BJ (cell line): Measurements from ENCODE around the gene ANO10. TPM values are rescaled to one million over a fixed set of nuclear protein-coding genes. Genes with fewer than 3 reads are reported as not detected.
"Not testable (repeated sequence)": the region's sequence is repeated elsewhere in the genome, so short reads cannot be mapped to it uniquely, and the experiment has no call there.

ENCODE experiments used
- CTCF ChIA-PET: fragments of 350-600 bp; formaldehyde crosslinking; extraction: SDS; loops from one replicate; lab custom pipeline; 2021; ENCODE audit warnings: antibody characterized with exemption, inconsistent platforms; lab: Yijun Ruan, JAX
- POLR2A ChIA-PET: fragments of 300-600 bp; sonication (Branson Sonifier 250); formaldehyde crosslinking; extraction: SDS; loops from one replicate; lab custom pipeline; 2021; ENCODE audit warnings: antibody characterized with exemption; lab: Charles Lee
- DNase-seq: peaks from one replicate; pipeline ENCODE4 v3.0.0-alpha.2; 2011; ENCODE audit warnings: low read depth
- H3K27me3 ChIP-seq: 2 replicates; pipeline ENCODE4 v1.6.0; 2011; ENCODE audit warnings: low read length; ENCODE audit not compliant: control insufficient read depth, insufficient read depth
- H3K36me3 ChIP-seq: 2 replicates; pipeline ENCODE4 v1.5.1; 2011; ENCODE audit warnings: low read length; ENCODE audit not compliant: control insufficient read depth, insufficient read depth
- H3K4me3 ChIP-seq: 2 replicates; pipeline ENCODE4 v1.5.1; 2011; ENCODE audit warnings: low read depth, mild to moderate bottlenecking, control low read depth, low read length
- polyA plus RNA-seq: library from polyadenylated mRNA; depleted of rRNA; stranded (reverse); fragments of >200 nt; gene quantifications from 2 replicates; pipeline ENCODE4 v1.2.3, GENCODE V29; 2011
- TF ChIP-seq, protein P1 (sequence below): IDR thresholded peaks from 2 replicates; pipeline ENCODE4 v1.5.1; 2011; ENCODE audit warnings: low read depth, mild to moderate bottlenecking, control low read depth, inconsistent platforms, low read length, moderate library complexity; ENCODE audit not compliant: insufficient read depth

The ANO10 gene
- polyA plus RNA-seq, 1 experiment: 36.6 TPM

DNA sequence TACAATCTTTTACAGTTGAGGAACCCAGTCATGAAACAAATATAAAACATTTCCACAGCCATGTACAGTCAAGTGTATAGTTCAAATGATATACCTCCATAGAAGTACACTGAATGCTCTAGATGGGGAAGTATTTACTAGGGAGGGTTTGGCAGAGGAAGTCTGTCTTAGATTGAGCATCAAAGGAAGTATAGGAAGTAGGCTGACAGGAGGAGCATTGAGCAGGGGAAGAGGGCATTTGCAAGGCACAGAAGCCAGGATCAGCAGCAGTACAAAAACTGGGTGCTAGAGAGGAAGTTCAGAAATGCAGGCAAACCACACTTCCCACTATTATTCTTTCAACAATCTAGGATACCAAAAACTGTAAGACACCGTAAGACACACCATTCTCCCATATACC is 122.6 kb downstream of the ANO10 start:
- no peak for DNase-seq
- CTCF ChIA-PET: no interaction called here

DNA sequence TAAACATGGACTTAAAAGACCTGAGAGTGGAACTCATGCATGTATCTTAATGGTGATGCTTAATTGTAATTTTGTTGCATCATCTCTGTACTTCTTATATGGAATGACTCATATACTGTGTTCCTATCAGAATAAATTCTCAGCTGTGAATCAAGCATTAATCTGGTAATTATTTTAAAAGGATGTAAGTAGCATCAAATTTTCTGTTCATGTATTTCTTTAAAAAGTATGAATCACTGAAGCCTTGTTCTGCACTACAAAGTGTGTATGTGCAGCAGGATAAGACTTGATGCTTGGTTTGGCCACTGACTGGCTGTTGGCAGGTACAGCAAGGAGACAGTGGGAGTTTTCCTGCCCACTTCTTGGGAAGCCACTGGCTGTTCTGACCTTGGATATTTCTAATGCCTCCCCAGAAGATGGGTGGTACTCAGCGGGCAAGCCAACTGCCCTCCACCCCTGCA is 123.9 kb downstream of the ANO10 start:
- H3K27me3 ChIP-seq: no peaks in the 10 kb centered on the region
- no peak for DNase-seq
- POLR2A ChIA-PET: no interaction called here
- CTCF ChIA-PET: interaction anchor here (0.6 to 1.2 kb wide), 2 partner anchors 336 to 1026 kb away, joined by 3 to 5 read pairs; no protein-coding TSS in a partner anchor
- no peak overlapping the region for H3K4me3 ChIP-seq
- H3K36me3 ChIP-seq: no peaks in the 10 kb centered on the region
- TF ChIP-seq, protein P1, sequence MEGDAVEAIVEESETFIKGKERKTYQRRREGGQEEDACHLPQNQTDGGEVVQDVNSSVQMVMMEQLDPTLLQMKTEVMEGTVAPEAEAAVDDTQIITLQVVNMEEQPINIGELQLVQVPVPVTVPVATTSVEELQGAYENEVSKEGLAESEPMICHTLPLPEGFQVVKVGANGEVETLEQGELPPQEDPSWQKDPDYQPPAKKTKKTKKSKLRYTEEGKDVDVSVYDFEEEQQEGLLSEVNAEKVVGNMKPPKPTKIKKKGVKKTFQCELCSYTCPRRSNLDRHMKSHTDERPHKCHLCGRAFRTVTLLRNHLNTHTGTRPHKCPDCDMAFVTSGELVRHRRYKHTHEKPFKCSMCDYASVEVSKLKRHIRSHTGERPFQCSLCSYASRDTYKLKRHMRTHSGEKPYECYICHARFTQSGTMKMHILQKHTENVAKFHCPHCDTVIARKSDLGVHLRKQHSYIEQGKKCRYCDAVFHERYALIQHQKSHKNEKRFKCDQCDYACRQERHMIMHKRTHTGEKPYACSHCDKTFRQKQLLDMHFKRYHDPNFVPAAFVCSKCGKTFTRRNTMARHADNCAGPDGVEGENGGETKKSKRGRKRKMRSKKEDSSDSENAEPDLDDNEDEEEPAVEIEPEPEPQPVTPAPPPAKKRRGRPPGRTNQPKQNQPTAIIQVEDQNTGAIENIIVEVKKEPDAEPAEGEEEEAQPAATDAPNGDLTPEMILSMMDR: no peak

More for the DNA sequence above, 122.6 kb downstream of the ANO10 start:
- Histone ChIP-seq H3K36me3 (no peaks in the 10 kb centered on the region), H3K27me3 (no peaks in the 10 kb centered on the region), H3K4me3 (no peak overlapping the region)
- POLR2A ChIA-PET: no interaction called here
- TF ChIP-seq, protein P1: no peak

GRCh38 chr3:43497422-43497821 is 124.4 kb downstream of the ANO10 start:
- ChIA-PET POLR2A (no interaction called here), CTCF (interaction anchor here (0.6 to 1.2 kb wide), 2 partner anchors 335 to 1026 kb away, joined by 3 to 5 read pairs; no protein-coding TSS in a partner anchor)
- no peak for DNase-seq
- no peak overlapping the region for H3K4me3 ChIP-seq
- H3K27me3 ChIP-seq: no peaks in the 10 kb centered on the region
- TF ChIP-seq, protein P1: no peak
- H3K36me3 ChIP-seq: no peaks in the 10 kb centered on the region

DNA sequence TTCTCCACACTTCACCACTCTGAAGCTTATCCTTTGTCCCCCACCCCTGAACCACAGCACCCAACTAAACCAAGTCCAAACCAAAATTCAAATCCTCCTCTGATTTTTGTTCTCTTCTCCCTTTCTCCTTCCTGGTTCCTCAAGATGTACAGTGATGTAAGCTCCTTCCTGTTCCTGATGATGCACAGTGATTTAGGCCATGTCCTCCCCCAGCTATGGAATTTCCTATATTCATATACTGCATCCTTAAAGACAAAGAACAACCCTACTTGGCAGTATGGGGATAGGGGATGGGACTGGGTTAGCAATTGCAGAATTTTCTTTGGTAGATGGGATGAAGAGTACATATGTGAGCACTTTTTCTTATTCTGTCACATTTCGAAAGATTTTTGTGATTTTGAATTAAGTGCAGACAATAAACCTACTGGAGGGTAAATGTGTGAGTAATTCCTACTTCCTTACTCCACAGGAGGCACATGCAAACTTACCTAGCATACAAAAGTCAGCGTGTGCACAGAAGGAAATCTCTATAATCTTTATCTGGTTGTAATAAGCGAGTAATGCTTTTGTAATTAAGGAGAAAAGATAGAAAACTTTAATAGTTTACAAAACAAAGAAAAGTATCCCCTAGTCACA is 125.0 kb downstream of the ANO10 start:
- Histone ChIP-seq H3K36me3 (no peaks in the 10 kb centered on the region), H3K4me3 (no peak overlapping the region), H3K27me3 (no peaks in the 10 kb centered on the region)
- ChIA-PET POLR2A (no interaction called here), CTCF (interaction anchor here (0.8 to 1.1 kb wide), 2 partner anchors 12 to 335 kb away, joined by 3 to 4 read pairs; no protein-coding TSS in a partner anchor)
- no peak for DNase-seq
- TF ChIP-seq, protein P1: no peak

DNA sequence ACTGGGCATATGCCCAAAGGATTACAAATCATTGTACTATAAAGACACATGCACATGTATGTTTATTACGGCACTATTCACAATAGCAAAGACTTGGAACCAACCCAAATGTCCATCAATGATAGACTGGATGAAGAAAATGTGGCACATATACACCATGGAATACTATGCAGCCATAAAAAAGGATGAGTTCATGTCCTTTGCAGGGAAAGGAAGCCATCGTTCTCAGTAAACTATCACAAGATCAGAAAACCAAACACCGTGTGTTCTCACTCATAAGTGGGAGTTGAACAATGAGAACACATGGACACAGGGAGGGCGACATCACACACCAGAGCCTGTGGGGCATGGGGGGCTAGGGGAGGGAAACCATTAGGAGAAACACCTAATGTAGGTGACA is 128.9 kb downstream of the ANO10 start:
- CTCF ChIA-PET, H3K36me3 ChIP-seq, POLR2A ChIA-PET: not testable (repeated sequence)

GRCh38 chr3:43491807-43492206 is 130.0 kb downstream of the ANO10 start:
- H3K27me3 ChIP-seq, H3K4me3 ChIP-seq, H3K36me3 ChIP-seq, POLR2A ChIA-PET, DNase-seq, CTCF ChIA-PET: not testable (repeated sequence)

More for the DNA sequence above, 128.9 kb downstream of the ANO10 start:
- not testable (repeated sequence) for H3K27me3 ChIP-seq, DNase-seq, H3K4me3 ChIP-seq
